GM23338 (cell line): Measurements from ENCODE around the gene CYP1A2. TPM values are rescaled to one million over a fixed set of nuclear protein-coding genes. Genes with fewer than 3 reads are reported as not detected.

Source experiments
- ATAC-seq: fragments of 200-7000 bp; cut with Tn5 transposase; 3 replicates; pipeline ENCODE4 v1.9.1; 2020
- DNase-seq: peaks from one replicate; pipeline ENCODE4 v3.0.0-alpha.2; 2015; ENCODE audit warnings: low spot score
- H2AFZ ChIP-seq: fragments of 200-600 bp; sonication (generic); 2 replicates; pipeline ENCODE4 v1.8.0; 2016; ENCODE audit warnings: antibody characterized with exemption, mild to moderate bottlenecking, moderate library complexity
- H3F3A ChIP-seq: fragments of 200-600 bp; sonication (generic); replicated peaks from 2 replicates; pipeline ENCODE4 v1.8.0; 2017; ENCODE audit warnings: antibody characterized with exemption, mixed run types, low read depth
- H3K27ac ChIP-seq: fragments of 200-600 bp; sonication (generic); 2 replicates; pipeline ENCODE4 v1.6.1; 2016; ENCODE audit warnings: low read depth
- H3K27me3 ChIP-seq: fragments of 200-600 bp; sonication (generic); 2 replicates; pipeline ENCODE4 v1.8.0; 2016; ENCODE audit warnings: mild to moderate bottlenecking, mixed run types, moderate library complexity; ENCODE audit not compliant: insufficient read depth
- H3K36me3 ChIP-seq: fragments of 200-600 bp; sonication (generic); 2 replicates; pipeline ENCODE4 v1.8.0; 2016; ENCODE audit warnings: mild to moderate bottlenecking; ENCODE audit not compliant: insufficient read depth
- H3K4me1 ChIP-seq: fragments of 200-600 bp; sonication (generic); 2 replicates; pipeline ENCODE4 v1.8.0; 2016; ENCODE audit warnings: mild to moderate bottlenecking, moderate library complexity; ENCODE audit not compliant: insufficient read depth
- H3K4me2 ChIP-seq: fragments of 200-600 bp; sonication (generic); 2 replicates; pipeline ENCODE4 v1.7.1; 2017; ENCODE audit warnings: mixed run types
- H3K4me3 ChIP-seq: fragments of 200-600 bp; sonication (generic); 2 replicates; pipeline ENCODE4 v1.6.1; 2016; ENCODE audit warnings: mixed run types
- H3K79me2 ChIP-seq: fragments of 200-600 bp; sonication (generic); replicated peaks from 2 replicates; pipeline ENCODE4 v1.8.0; 2017; ENCODE audit warnings: mild to moderate bottlenecking; ENCODE audit not compliant: insufficient read depth
- H3K9me2 ChIP-seq: fragments of 200-600 bp; sonication (generic); 2 replicates; pipeline ENCODE4 v1.8.0; 2017; ENCODE audit not compliant: insufficient read depth
- H4K20me1 ChIP-seq: fragments of 200-600 bp; sonication (generic); replicated peaks from 2 replicates; pipeline ENCODE4 v1.8.0; 2017; ENCODE audit warnings: mild to moderate bottlenecking; ENCODE audit not compliant: insufficient read depth
- H3K27ac Mint-ChIP-seq: 2 replicates; pipeline ENCODE4 v1.8.0; 2020; ENCODE audit warnings: inconsistent platforms, mild to moderate bottlenecking, moderate library complexity, mixed read lengths
- H3K27me3 Mint-ChIP-seq: 3 replicates; pipeline ENCODE4 v1.8.0; 2022; ENCODE audit warnings: low read depth, mild to moderate bottlenecking, moderate library complexity, mixed read lengths, inconsistent platforms; ENCODE audit not compliant: insufficient read depth, poor library complexity
- H3K36me3 Mint-ChIP-seq: 3 replicates; pipeline ENCODE4 v1.8.0; 2021; ENCODE audit warnings: low read depth, mild to moderate bottlenecking, inconsistent platforms, moderate library complexity, mixed read lengths
- H3K4me1 Mint-ChIP-seq: 3 replicates; pipeline ENCODE4 v1.8.0; 2020; ENCODE audit warnings: mild to moderate bottlenecking, inconsistent platforms, mixed read lengths
- H3K4me3 Mint-ChIP-seq: 3 replicates; pipeline ENCODE4 v1.8.0; 2021; ENCODE audit warnings: moderate library complexity, mild to moderate bottlenecking, inconsistent platforms, mixed read lengths
- H3K9me3 Mint-ChIP-seq: 3 replicates; pipeline ENCODE4 v1.8.0; 2020; ENCODE audit warnings: moderate library complexity, mild to moderate bottlenecking, inconsistent platforms, mixed read lengths
- CREB1 ChIP-seq: fragments of 250-450 bp; sonication (Bioruptor Pico); IDR thresholded peaks from 2 replicates; pipeline ENCODE4 v1.5.0; 2020; ENCODE audit warnings: low read depth, mild to moderate bottlenecking, moderate library complexity
- ETS1 ChIP-seq: IDR thresholded peaks from 2 replicates; pipeline ENCODE4 v1.6.1; 2016; ENCODE audit warnings: antibody characterized with exemption
- EZH2 ChIP-seq: fragments of 200-600 bp; sonication (generic); IDR thresholded peaks from one replicate; pipeline ENCODE4 v1.8.0; 2017; ENCODE audit warnings: antibody characterized with exemption, mild to moderate bottlenecking, low read depth; ENCODE audit not compliant: unreplicated experiment
- EZH2phosphoT487 ChIP-seq: fragments of 200-600 bp; sonication (generic); IDR thresholded peaks from one replicate; pipeline ENCODE4 v1.8.1; 2018; ENCODE audit warnings: antibody characterized with exemption; ENCODE audit not compliant: unreplicated experiment
- JUNB ChIP-seq: IDR thresholded peaks from one replicate; pipeline ENCODE4 v1.6.1; 2016; ENCODE audit warnings: antibody characterized with exemption; ENCODE audit not compliant: unreplicated experiment
- NANOG ChIP-seq: IDR thresholded peaks from 2 replicates; pipeline ENCODE4 v1.6.1; 2016; ENCODE audit warnings: antibody characterized with exemption, borderline replicate concordance
- REST ChIP-seq: IDR thresholded peaks from one replicate; pipeline ENCODE4 v1.6.1; 2018; ENCODE audit warnings: antibody characterized with exemption; ENCODE audit not compliant: unreplicated experiment
- STAT1 ChIP-seq: IDR thresholded peaks from one replicate; pipeline ENCODE4 v1.6.1; 2016; ENCODE audit warnings: antibody characterized with exemption; ENCODE audit not compliant: unreplicated experiment
- ZNF114 ChIP-seq: fragments of 250-450 bp; sonication (Bioruptor Pico); IDR thresholded peaks from 2 replicates; pipeline ENCODE4 v1.5.0; 2020; ENCODE audit warnings: mild to moderate bottlenecking, moderate library complexity
- ZNF331 ChIP-seq: fragments of 250-450 bp; sonication (Bioruptor Pico); IDR thresholded peaks from 2 replicates; pipeline ENCODE4 v1.5.0; 2020; ENCODE audit warnings: low read depth, mild to moderate bottlenecking, moderate library complexity
- ZNF462 ChIP-seq: fragments of 250-450 bp; sonication (Bioruptor Pico); IDR thresholded peaks from 2 replicates; pipeline ENCODE4 v1.5.0; 2020; ENCODE audit warnings: mild to moderate bottlenecking, moderate library complexity
- polyA plus RNA-seq: library from polyadenylated mRNA; unstranded; fragments of >200 nt; fragmentation: Nextera tagmentation; extraction: Ambion mirVana; gene quantifications from 2 replicates; pipeline ENCODE4 v1.2.1, GENCODE V29; 2016
- total RNA-seq: library from RNA; depleted of rRNA; stranded (reverse); fragments of >200 nt; shearing (Covaris generic); gene quantifications from 2 replicates; pipeline ENCODE4 v1.2.3, GENCODE V29; 2014
- TF ChIP-seq, protein P1 (sequence below), 2 experiments: fragments of 200-600 bp in 1 of 2; sonication (generic) in 1 of 2; conservative IDR thresholded peaks; 2 replicates each; pipeline versions ENCODE4 v1.5.1 to v1.6.1; 2016 to 2017; ENCODE audit warnings: antibody characterized with exemption in 2 of 2, low read depth in 2 of 2, mild to moderate bottlenecking in 2 of 2, moderate library complexity in 1 of 2

CYP1A2 gene
- total and polyA plus RNA-seq, 2 experiments from 2014 or later: not detected

DNA sequence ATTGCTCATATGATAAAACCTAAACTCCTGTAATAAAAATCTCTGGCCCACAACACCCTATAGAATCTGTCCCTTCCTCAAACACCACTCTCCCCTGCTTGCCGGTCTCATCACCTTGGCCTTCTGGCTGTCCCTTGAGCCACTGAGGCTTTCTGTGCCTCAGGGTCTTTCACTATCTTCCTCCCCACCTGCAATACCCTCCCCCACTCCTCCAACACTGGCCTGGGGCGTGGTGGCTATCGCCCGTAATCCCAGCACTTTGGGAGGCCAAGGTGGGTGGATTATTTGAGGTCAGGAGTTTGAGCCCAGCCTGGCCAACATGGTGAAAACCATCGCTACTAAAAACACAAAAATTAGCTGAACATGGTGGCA is 29.9 kb downstream of the CYP1A2 start:
- H3K9me2 ChIP-seq: no peaks in the 10 kb centered on the region
- H3K9me3 Mint-ChIP-seq: no peaks in the 10 kb centered on the region

More for the DNA sequence above, 29.9 kb downstream of the CYP1A2 start:
- 0 out of 2 replicates have a peak, but pooled peaks cover 10% of the 10 kb centered on the region for H4K20me1 ChIP-seq
- DNase-seq (no peak), ATAC-seq (no peak)
- Mint-ChIP-seq H3K36me3 (no peaks in the 10 kb centered on the region), H3K4me1 (peaks cover 44% of the 10 kb centered on the region), H3K4me3 (no peak overlapping the region), H3K27me3 (peaks cover 28% of the 10 kb centered on the region), H3K27ac (no peak overlapping the region)
- H3K4me2 ChIP-seq: no peak overlapping the region
- H3F3A ChIP-seq: no peaks in the 10 kb centered on the region
- H2AFZ ChIP-seq: no peak overlapping the region
- peaks cover 20% of the 10 kb centered on the region for H3K4me1 ChIP-seq
- no peak overlapping the region for H3K4me3 ChIP-seq
- TF ChIP-seq, protein P1, sequence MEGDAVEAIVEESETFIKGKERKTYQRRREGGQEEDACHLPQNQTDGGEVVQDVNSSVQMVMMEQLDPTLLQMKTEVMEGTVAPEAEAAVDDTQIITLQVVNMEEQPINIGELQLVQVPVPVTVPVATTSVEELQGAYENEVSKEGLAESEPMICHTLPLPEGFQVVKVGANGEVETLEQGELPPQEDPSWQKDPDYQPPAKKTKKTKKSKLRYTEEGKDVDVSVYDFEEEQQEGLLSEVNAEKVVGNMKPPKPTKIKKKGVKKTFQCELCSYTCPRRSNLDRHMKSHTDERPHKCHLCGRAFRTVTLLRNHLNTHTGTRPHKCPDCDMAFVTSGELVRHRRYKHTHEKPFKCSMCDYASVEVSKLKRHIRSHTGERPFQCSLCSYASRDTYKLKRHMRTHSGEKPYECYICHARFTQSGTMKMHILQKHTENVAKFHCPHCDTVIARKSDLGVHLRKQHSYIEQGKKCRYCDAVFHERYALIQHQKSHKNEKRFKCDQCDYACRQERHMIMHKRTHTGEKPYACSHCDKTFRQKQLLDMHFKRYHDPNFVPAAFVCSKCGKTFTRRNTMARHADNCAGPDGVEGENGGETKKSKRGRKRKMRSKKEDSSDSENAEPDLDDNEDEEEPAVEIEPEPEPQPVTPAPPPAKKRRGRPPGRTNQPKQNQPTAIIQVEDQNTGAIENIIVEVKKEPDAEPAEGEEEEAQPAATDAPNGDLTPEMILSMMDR (conservative IDR thresholded peaks at IDR 0.05; ENCODE audit: low read depth in 2 of 2): no peak
- TF ChIP-seq NANOG: no peak
- no peak for TF ChIP-seq ZNF331 (CRISPR knock-in tag)
- no peak for TF ChIP-seq STAT1
- TF ChIP-seq EZH2phosphoT487: no peak
- no peak for TF ChIP-seq REST
- TF ChIP-seq ETS1: no peak
- TF ChIP-seq JUNB: no peak
- no peak for TF ChIP-seq ZNF462 (CRISPR knock-in tag)
- TF ChIP-seq ZNF114 (CRISPR knock-in tag): no peak
- no peak for TF ChIP-seq CREB1 (CRISPR knock-in tag)
- no peak for TF ChIP-seq EZH2
- H3K36me3 ChIP-seq: no peaks in the 10 kb centered on the region
- H3K27ac ChIP-seq: no peak overlapping the region
- peaks cover 5% of the 10 kb centered on the region for H3K79me2 ChIP-seq
- peaks cover 19% of the 10 kb centered on the region for H3K27me3 ChIP-seq
